ENCODE measurements around the gene MRPL44.
"Not testable (repeated sequence)": the region's sequence is repeated elsewhere in the genome, so short reads cannot be mapped to it uniquely, and the experiment has no call there.

Gene MRPL44

GRCh38 chr2:223937535-223937934, 19.7 kb upstream of the MRPL44 start:
- peaks cover 87% of the 10 kb centered on the region for H3K79me2 ChIP-seq (ENCODE audit: control insufficient read depth, insufficient read depth, low read length, unreplicated experiment)
- H3K27me3 ChIP-seq (ENCODE audit: insufficient read depth, low read length) = no peaks in the 10 kb centered on the region
- no peak overlapping the region for H2AFZ ChIP-seq (ENCODE audit: low read length, unreplicated experiment)
- no peak overlapping the region for H3K27ac ChIP-seq (ENCODE audit: low read depth, low read length)
- H3K4me3 ChIP-seq (ENCODE audit: low read depth, low read length) = no peak overlapping the region
- peaks cover 10% of the 10 kb centered on the region; the same call in 1 of the 2 replicates for H3K36me3 ChIP-seq (ENCODE audit: insufficient read depth, low read length)
- peaks cover 53% of the 10 kb centered on the region for H3K4me1 ChIP-seq (ENCODE audit: control insufficient read depth, insufficient read depth, low read length, unreplicated experiment)

GRCh38 chr2:223939438-223939837, 17.8 kb upstream of the MRPL44 start:
- H3K4me3 ChIP-seq (ENCODE audit: low read depth, low read length); H2AFZ ChIP-seq (ENCODE audit: low read length, unreplicated experiment); H3K36me3 ChIP-seq (ENCODE audit: insufficient read depth, low read length); H3K27me3 ChIP-seq (ENCODE audit: insufficient read depth, low read length): not testable (repeated sequence)
- Histone ChIP-seq H3K27ac (ENCODE audit: low read depth, low read length) (peak overlapping the region; percentile 21; the same call in 1 of the 2 replicates), H3K79me2 (ENCODE audit: control insufficient read depth, insufficient read depth, low read length, unreplicated experiment) (peaks cover 83% of the 10 kb centered on the region), H3K4me1 (ENCODE audit: control insufficient read depth, insufficient read depth, low read length, unreplicated experiment) (peaks cover 51% of the 10 kb centered on the region)

GRCh38 chr2:223941579-223942277, 15.5 kb upstream of the MRPL44 start:
- Histone ChIP-seq H3K4me3 (ENCODE audit: low read depth, low read length) (peak overlapping the region; percentile 66), H2AFZ (ENCODE audit: low read length, unreplicated experiment) (no peak overlapping the region), H3K36me3 (ENCODE audit: insufficient read depth, low read length) (peaks cover 10% of the 10 kb centered on the region; the same call in 1 of the 2 replicates), H3K27me3 (ENCODE audit: insufficient read depth, low read length) (no peaks in the 10 kb centered on the region), H3K4me1 (ENCODE audit: control insufficient read depth, insufficient read depth, low read length, unreplicated experiment) (peaks cover 33% of the 10 kb centered on the region), H3K27ac (ENCODE audit: low read depth, low read length) (peak overlapping the region; percentile 80), H3K79me2 (ENCODE audit: control insufficient read depth, insufficient read depth, low read length, unreplicated experiment) (peaks cover 73% of the 10 kb centered on the region)

- H3K27ac ChIP-seq (ENCODE audit: low read depth, low read length) = peak overlapping the region; percentile 81
- H3K79me2 ChIP-seq (ENCODE audit: control insufficient read depth, insufficient read depth, low read length, unreplicated experiment) = peaks cover 60% of the 10 kb centered on the region
- H3K4me3 ChIP-seq (ENCODE audit: low read depth, low read length) = peak overlapping the region; percentile 87
- no peaks in the 10 kb centered on the region for H3K27me3 ChIP-seq (ENCODE audit: insufficient read depth, low read length)
- no peak overlapping the region for H2AFZ ChIP-seq (ENCODE audit: low read length, unreplicated experiment)
- H3K4me1 ChIP-seq (ENCODE audit: control insufficient read depth, insufficient read depth, low read length, unreplicated experiment) = peaks cover 22% of the 10 kb centered on the region
- H3K36me3 ChIP-seq (ENCODE audit: insufficient read depth, low read length) = peaks cover 10% of the 10 kb centered on the region; the same call in 1 of the 2 replicates
Observed at GRCh38 chr2:223943135-223943534, 14.1 kb upstream of the MRPL44 start.

- peaks cover 55% of the 10 kb centered on the region for H3K79me2 ChIP-seq (ENCODE audit: control insufficient read depth, insufficient read depth, low read length, unreplicated experiment)
- peaks cover 22% of the 10 kb centered on the region for H3K4me1 ChIP-seq (ENCODE audit: control insufficient read depth, insufficient read depth, low read length, unreplicated experiment)
- no peaks in the 10 kb centered on the region for H3K27me3 ChIP-seq (ENCODE audit: insufficient read depth, low read length)
- peaks cover 10% of the 10 kb centered on the region; the same call in 1 of the 2 replicates for H3K36me3 ChIP-seq (ENCODE audit: insufficient read depth, low read length)
- H3K4me3 ChIP-seq (ENCODE audit: low read depth, low read length) = peak overlapping the region; percentile 87
- H2AFZ ChIP-seq (ENCODE audit: low read length, unreplicated experiment) = no peak overlapping the region
- peak overlapping the region; percentile 81 for H3K27ac ChIP-seq (ENCODE audit: low read depth, low read length)
Observed at GRCh38 chr2:223943561-223944008, 13.7 kb upstream of the MRPL44 start.

GRCh38 chr2:223944166-223944702, 13.0 kb upstream of the MRPL44 start:
- Histone ChIP-seq H3K4me1 (ENCODE audit: control insufficient read depth, insufficient read depth, low read length, unreplicated experiment) (peaks cover 18% of the 10 kb centered on the region), H3K79me2 (ENCODE audit: control insufficient read depth, insufficient read depth, low read length, unreplicated experiment) (peaks cover 49% of the 10 kb centered on the region), H2AFZ (ENCODE audit: low read length, unreplicated experiment) (peak overlapping the region; percentile 15), H3K36me3 (ENCODE audit: insufficient read depth, low read length) (peaks cover 10% of the 10 kb centered on the region; the same call in 1 of the 2 replicates), H3K4me3 (ENCODE audit: low read depth, low read length) (peak overlapping the region; percentile 87), H3K27me3 (ENCODE audit: insufficient read depth, low read length) (no peaks in the 10 kb centered on the region), H3K27ac (ENCODE audit: low read depth, low read length) (peak overlapping the region; percentile 81)

GRCh38 chr2:223944703-223945531, 12.3 kb upstream of the MRPL44 start, which contains the start of gene WDFY1:
TSS of gene WDFY1 (minus strand) at chr2:223945335. CDS start at chr2:223945284, 51 bp downstream.
- peak within 1 kb of the TSS; percentile 87 for H2AFZ ChIP-seq (ENCODE audit: low read length, unreplicated experiment)

GRCh38 chr2:223945755-223946154, 11.5 kb upstream of the MRPL44 start:
- Histone ChIP-seq H3K79me2 (ENCODE audit: control insufficient read depth, insufficient read depth, low read length, unreplicated experiment) (peaks cover 34% of the 10 kb centered on the region), H2AFZ (ENCODE audit: low read length, unreplicated experiment) (peak overlapping the region; percentile 87), H3K4me3 (ENCODE audit: low read depth, low read length) (peak overlapping the region; percentile 87), H3K4me1 (ENCODE audit: control insufficient read depth, insufficient read depth, low read length, unreplicated experiment) (peaks cover 12% of the 10 kb centered on the region), H3K27ac (ENCODE audit: low read depth, low read length) (no peak overlapping the region), H3K27me3 (ENCODE audit: insufficient read depth, low read length) (no peaks in the 10 kb centered on the region), H3K36me3 (ENCODE audit: insufficient read depth, low read length) (no peaks in the 10 kb centered on the region)

More at GRCh38 chr2:223944703-223945531, 12.3 kb upstream of the MRPL44 start, which contains the start of gene WDFY1:
- no peaks in the 10 kb centered on the region for H3K27me3 ChIP-seq (ENCODE audit: insufficient read depth, low read length)
- peak within 1 kb of the TSS; percentile 87 for H3K4me3 ChIP-seq (ENCODE audit: low read depth, low read length)
- H3K36me3 ChIP-seq (ENCODE audit: insufficient read depth, low read length) = peaks cover 3% of the 10 kb centered on the region; the same call in 1 of the 2 replicates
- peaks cover 13% of the 10 kb centered on the region for H3K4me1 ChIP-seq (ENCODE audit: control insufficient read depth, insufficient read depth, low read length, unreplicated experiment)
- peak within 1 kb of the TSS; percentile 81 for H3K27ac ChIP-seq (ENCODE audit: low read depth, low read length)
- H3K79me2 ChIP-seq (ENCODE audit: control insufficient read depth, insufficient read depth, low read length, unreplicated experiment) = peaks cover 42% of the 10 kb centered on the region

- Histone ChIP-seq H2AFZ (ENCODE audit: low read length, unreplicated experiment) (no peak overlapping the region), H3K27me3 (ENCODE audit: insufficient read depth, low read length) (no peaks in the 10 kb centered on the region), H3K4me1 (ENCODE audit: control insufficient read depth, insufficient read depth, low read length, unreplicated experiment) (peaks cover 5% of the 10 kb centered on the region), H3K36me3 (ENCODE audit: insufficient read depth, low read length) (no peaks in the 10 kb centered on the region), H3K79me2 (ENCODE audit: control insufficient read depth, insufficient read depth, low read length, unreplicated experiment) (peaks cover 27% of the 10 kb centered on the region), H3K4me3 (ENCODE audit: low read depth, low read length) (no peak overlapping the region), H3K27ac (ENCODE audit: low read depth, low read length) (no peak overlapping the region)
Observed at GRCh38 chr2:223947711-223948205, 9.5 kb upstream of the MRPL44 start.

GRCh38 chr2:223949241-223949840, 7.9 kb upstream of the MRPL44 start:
- H3K4me3 ChIP-seq (ENCODE audit: low read depth, low read length) = no peak overlapping the region
- H3K27me3 ChIP-seq (ENCODE audit: insufficient read depth, low read length) = no peaks in the 10 kb centered on the region
- H3K27ac ChIP-seq (ENCODE audit: low read depth, low read length) = no peak overlapping the region
- H3K4me1 ChIP-seq (ENCODE audit: control insufficient read depth, insufficient read depth, low read length, unreplicated experiment) = peaks cover 7% of the 10 kb centered on the region
- no peak overlapping the region for H2AFZ ChIP-seq (ENCODE audit: low read length, unreplicated experiment)
- no peaks in the 10 kb centered on the region for H3K36me3 ChIP-seq (ENCODE audit: insufficient read depth, low read length)
- peaks cover 13% of the 10 kb centered on the region for H3K79me2 ChIP-seq (ENCODE audit: control insufficient read depth, insufficient read depth, low read length, unreplicated experiment)
